Measurements from ENCODE around the gene TMED5. TPM values are rescaled to one million over a fixed set of nuclear protein-coding genes. Genes with fewer than 3 reads are reported as not detected.

Gene TMED5
- polyA plus RNA-seq, 1 of the 3 experiments (the other 2 are of a cell fraction) = 24.2 TPM

GRCh38 chr1:93107395-93107794 lies 72.8 kb downstream of the TMED5 start:
- WGBS (ENCODE audit: low lambda C conversion rate) = 92% methylated on average over 3 of the region's 4 CpGs
- Histone ChIP-seq H3K4me2 (no peak overlapping the region), H2AFZ (ENCODE audit: low read depth) (no peak overlapping the region), H3K9ac (no peak overlapping the region), H3K27me3 (ENCODE audit: insufficient read depth) (no peaks in the 10 kb centered on the region), H3K79me2 (ENCODE audit: insufficient read depth) (peaks cover 100% of the 10 kb centered on the region), H3K36me3 (replicated peaks in 1 of 2; ENCODE audit: control insufficient read depth in 1 of 2, insufficient read depth in 2 of 2, low read length in 1 of 2) (peaks cover 0 to 45% of the 10 kb centered on the region in 2 experiments), H3K4me3 (ENCODE audit: low read depth in 2 of 2, low read length in 1 of 2) (no peak overlapping the region), H3F3A (replicated peaks; ENCODE audit: insufficient read depth) (peaks cover 4% of the 10 kb centered on the region), H3K27ac (ENCODE audit: low read depth in 2 of 2, low read length in 1 of 2) (no peak overlapping the region), H3K4me1 (ENCODE audit: control insufficient read depth in 1 of 2, insufficient read depth in 2 of 2, low read depth in 1 of 2, low read length in 1 of 2) (peaks cover 0 to 16% of the 10 kb centered on the region in 2 experiments; a peak in 2 of 4 replicates), H3K9me3 (peaks cover 3% of the 10 kb centered on the region), H3K9me2 (no peaks in the 10 kb centered on the region), H4K20me1 (ENCODE audit: insufficient read depth) (no peaks in the 10 kb centered on the region; the same call in 1 of the 2 replicates)
- ChIA-PET POLR2A (no interaction called here), CTCF (no interaction called here)
- DNase-seq = no peak
- TF ChIP-seq RXRA (IDR thresholded peaks at IDR 0.05; ENCODE audit: borderline replicate concordance, low read depth) = no peak
- TF ChIP-seq SMC3 (IDR thresholded peaks at IDR 0.05; ENCODE audit: low read depth, low read length) = no peak
- TF ChIP-seq ZBTB33 (IDR thresholded peaks at IDR 0.05; ENCODE audit: borderline replicate concordance, low read depth) = no peak
- TF ChIP-seq FOXJ3 (CRISPR knock-in tag; IDR thresholded peaks at IDR 0.05) = no peak
- TF ChIP-seq CTCF (IDR thresholded peaks at IDR 0.05) = no peak
- no peak for TF ChIP-seq GABPA (IDR thresholded peaks at IDR 0.05; ENCODE audit: low read depth)
- no peak for TF ChIP-seq GATA2 (CRISPR knock-in tag; IDR thresholded peaks at IDR 0.05)
- TF ChIP-seq POLR2AphosphoS5 (IDR thresholded peaks at IDR 0.05; ENCODE audit: low read depth, low read length) = no peak
- TF ChIP-seq EP300 (IDR thresholded peaks at IDR 0.05; ENCODE audit: borderline replicate concordance in 1 of 2, low read depth in 1 of 2, low read length in 1 of 2) = no peak
- TF ChIP-seq SIN3A (IDR thresholded peaks at IDR 0.05; ENCODE audit: borderline replicate concordance, low read depth, low read length) = no peak
- no peak for TF ChIP-seq NRF1 (IDR thresholded peaks at IDR 0.05; ENCODE audit: low read depth, low read length)
- TF ChIP-seq ELF1 (IDR thresholded peaks at IDR 0.05) = no peak
- no peak for TF ChIP-seq CHD2 (IDR thresholded peaks at IDR 0.05; ENCODE audit: low read length, partially characterized antibody)
- no peak for TF ChIP-seq EZH2phosphoT487 (IDR thresholded peaks at IDR 0.05; ENCODE audit: borderline replicate concordance, low read depth)
- no peak for TF ChIP-seq JUND (IDR thresholded peaks at IDR 0.05)
- no peak for TF ChIP-seq RFX5 (IDR thresholded peaks at IDR 0.05; ENCODE audit: low read length)
- no peak for TF ChIP-seq TEAD4 (IDR thresholded peaks at IDR 0.05; ENCODE audit: borderline replicate concordance, insufficient read depth)
- no peak for TF ChIP-seq RCOR1 (IDR thresholded peaks at IDR 0.05; ENCODE audit: low read length)
- TF ChIP-seq TCF12 (IDR thresholded peaks at IDR 0.05) = no peak
- no peak for TF ChIP-seq MXI1 (IDR thresholded peaks at IDR 0.05; ENCODE audit: low read depth, low read length)
